ENCODE results near the gene RLBP1.

GRCh38 chr15:89225588-89225987 lies 4.2 kb upstream of the RLBP1 start:
- TF ChIP-seq REST (IDR thresholded peaks at IDR 0.05; ENCODE audit: unreplicated experiment): no peak
- no peak for TF ChIP-seq CTCF (conservative IDR thresholded peaks at IDR 0.05; ENCODE audit: low read depth in 2 of 2)
- TF ChIP-seq JUNB (IDR thresholded peaks at IDR 0.05; ENCODE audit: unreplicated experiment): no peak
- TF ChIP-seq ZNF331 (CRISPR knock-in tag; IDR thresholded peaks at IDR 0.05; ENCODE audit: low read depth): no peak
- TF ChIP-seq POLR2AphosphoS5 (IDR thresholded peaks at IDR 0.05; ENCODE audit: low read depth): no peak
- no peak for TF ChIP-seq EZH2 (IDR thresholded peaks at IDR 0.05; ENCODE audit: low read depth, unreplicated experiment)
- TF ChIP-seq EZH2phosphoT487 (IDR thresholded peaks at IDR 0.05; ENCODE audit: unreplicated experiment): no peak
- no peak for TF ChIP-seq ZNF462 (CRISPR knock-in tag; IDR thresholded peaks at IDR 0.05)
- no peak for TF ChIP-seq CREB1 (CRISPR knock-in tag; IDR thresholded peaks at IDR 0.05; ENCODE audit: low read depth)
- TF ChIP-seq ETS1 (IDR thresholded peaks at IDR 0.05): no peak
- TF ChIP-seq NANOG (IDR thresholded peaks at IDR 0.05; ENCODE audit: borderline replicate concordance): no peak
- no peak for TF ChIP-seq ZNF114 (CRISPR knock-in tag; IDR thresholded peaks at IDR 0.05)
